Mesenchymal stem cell (in vitro differentiated cells and primary cell): ENCODE data around the gene ZBTB12.

ENCODE experiments used
- DNase-seq: peaks from one replicate; pipeline ENCODE4 v3.0.0-alpha.2; 2013
- H2AFZ ChIP-seq: one replicate; pipeline ENCODE4 v1.6.1; 2013; ENCODE audit warnings: low read depth, mild to moderate bottlenecking, control low read depth, inconsistent platforms, low read length, moderate library complexity
- H2AK5ac ChIP-seq: 2 replicates; pipeline ENCODE4 v1.6.1; 2013; ENCODE audit warnings: low read length, moderate library complexity, mild to moderate bottlenecking, inconsistent platforms; ENCODE audit not compliant: severe bottlenecking
- H2BK120ac ChIP-seq: one replicate; pipeline ENCODE4 v1.6.1; 2013; ENCODE audit warnings: low read depth, mild to moderate bottlenecking, inconsistent platforms, low read length, moderate library complexity
- H2BK12ac ChIP-seq, 2 experiments: one replicate each; pipeline ENCODE4 v1.6.1; 2013; ENCODE audit warnings: inconsistent platforms in 2 of 2, low read length in 2 of 2, mild to moderate bottlenecking in 2 of 2, moderate library complexity in 2 of 2, control low read depth in 1 of 2
- H2BK15ac ChIP-seq: one replicate; pipeline ENCODE4 v1.6.1; 2013; ENCODE audit warnings: mild to moderate bottlenecking, low read depth, inconsistent platforms; ENCODE audit not compliant: poor library complexity, severe bottlenecking
- H2BK5ac ChIP-seq: 2 replicates; pipeline ENCODE4 v1.6.1; 2013; ENCODE audit warnings: low read depth, mild to moderate bottlenecking, low read length, control low read depth, inconsistent platforms; ENCODE audit not compliant: poor library complexity, severe bottlenecking
- H3K14ac ChIP-seq, 2 experiments: one replicate each; pipeline ENCODE4 v1.6.1; 2013; ENCODE audit warnings: inconsistent platforms in 2 of 2, low read length in 2 of 2, control low read depth in 1 of 2, mild to moderate bottlenecking in 1 of 2, moderate library complexity in 1 of 2
- H3K18ac ChIP-seq, 2 experiments: one replicate each; pipeline ENCODE4 v1.6.1; 2013; ENCODE audit warnings: inconsistent platforms in 2 of 2, low read length in 2 of 2, control low read depth in 1 of 2, low read depth in 1 of 2, mild to moderate bottlenecking in 1 of 2
- H3K23ac ChIP-seq, 2 experiments: one replicate each; pipeline ENCODE4 v1.6.1; 2013; ENCODE audit warnings: inconsistent platforms in 2 of 2, low read length in 2 of 2, mild to moderate bottlenecking in 2 of 2, moderate library complexity in 2 of 2, control low read depth in 1 of 2
- H3K27ac ChIP-seq: 2 replicates; pipeline ENCODE4 v1.5.1; 2013; ENCODE audit warnings: mild to moderate bottlenecking, moderate library complexity, low read length, control low read depth, inconsistent platforms; ENCODE audit not compliant: poor library complexity, severe bottlenecking
- H3K27me3 ChIP-seq, 2 experiments: 2 replicates each; pipeline versions ENCODE4 v1.6.1 to v1.7.0; 2013; ENCODE audit warnings: low read length in 2 of 2, mild to moderate bottlenecking in 2 of 2, moderate library complexity in 2 of 2, control low read depth in 1 of 2, inconsistent platforms in 1 of 2; ENCODE audit not compliant: control insufficient read depth in 1 of 2, insufficient read depth in 1 of 2
- H3K36me3 ChIP-seq, 2 experiments: 2 replicates each; pipeline versions ENCODE4 v1.6.1 to v1.7.0; 2013; ENCODE audit warnings: low read length in 2 of 2, control low read depth in 1 of 2, inconsistent platforms in 1 of 2, low read depth in 1 of 2, mild to moderate bottlenecking in 1 of 2; ENCODE audit not compliant: insufficient read depth in 2 of 2, control insufficient read depth in 1 of 2
- H3K4ac ChIP-seq, 2 experiments: one replicate each; pipeline ENCODE4 v1.6.1; 2013; ENCODE audit warnings: inconsistent platforms in 2 of 2, low read length in 2 of 2, mild to moderate bottlenecking in 2 of 2, moderate library complexity in 2 of 2, control low read depth in 1 of 2, low read depth in 1 of 2
- H3K4me1 ChIP-seq: 2 replicates; pipeline ENCODE4 v1.6.1; 2013; ENCODE audit warnings: low read depth, low read length, control low read depth; ENCODE audit not compliant: control insufficient read depth, insufficient read depth
- H3K4me2 ChIP-seq: 2 replicates; pipeline ENCODE4 v1.6.1; 2013; ENCODE audit warnings: low read length, mild to moderate bottlenecking, inconsistent platforms; ENCODE audit not compliant: poor library complexity, severe bottlenecking
- H3K4me3 ChIP-seq, 2 experiments: 2 replicates each; pipeline versions ENCODE4 v1.5.1 to v1.7.0; 2013; ENCODE audit warnings: low read length in 2 of 2, mild to moderate bottlenecking in 2 of 2, control low read depth in 1 of 2, low read depth in 1 of 2; ENCODE audit not compliant: insufficient read depth in 1 of 2
- H3K79me1 ChIP-seq: replicated peaks from 2 replicates; pipeline ENCODE4 v1.6.1; 2013; ENCODE audit warnings: mild to moderate bottlenecking, control low read depth, low read length, inconsistent platforms; ENCODE audit not compliant: poor library complexity, severe bottlenecking
- H3K9ac ChIP-seq: 2 replicates; pipeline ENCODE4 v1.7.0; 2013; ENCODE audit warnings: mild to moderate bottlenecking, low read length, moderate library complexity
- H3K9me3 ChIP-seq: 2 replicates; pipeline ENCODE4 v1.7.0; 2013; ENCODE audit warnings: mild to moderate bottlenecking, low read length; ENCODE audit not compliant: control insufficient read depth
- H4K8ac ChIP-seq: one replicate; pipeline ENCODE4 v1.6.1; 2013; ENCODE audit warnings: inconsistent platforms, mild to moderate bottlenecking, low read length, moderate library complexity
- H4K91ac ChIP-seq: one replicate; pipeline ENCODE4 v1.6.1; 2013; ENCODE audit warnings: mild to moderate bottlenecking, low read length, inconsistent platforms
- WGBS: methylation state at CpG from one replicate; pipeline ENCODE4 v1.1.7; 2013; ENCODE audit warnings: mixed read lengths; 5-methylcytosine and 5-hydroxymethylcytosine counted together

The ZBTB12 gene

GRCh38 chr6:31948306-31948705 is 46.4 kb upstream of the ZBTB12 start:
- DNase-seq, result no peak
- Histone ChIP-seq H3K23ac (no peak overlapping the region), H3K36me3 (peaks cover 28 to 33% of the 10 kb centered on the region in 2 experiments), H2AFZ (no peak overlapping the region), H4K8ac (no peak overlapping the region), H2AK5ac (no peak overlapping the region), H3K27me3 (peaks cover 0 to 9% of the 10 kb centered on the region in 2 experiments), H3K4me1 (peaks cover 15% of the 10 kb centered on the region), H3K9ac (peak overlapping the region; percentile 5), H3K14ac (no peak overlapping the region), H3K27ac (no peak overlapping the region), H3K79me1 (no peaks in the 10 kb centered on the region), H3K4me3 (no peak overlapping the region), H2BK12ac (no peak overlapping the region), H3K4me2 (no peak overlapping the region), H2BK120ac (no peak overlapping the region), H4K91ac (no peak overlapping the region), H3K18ac (no peak overlapping the region), H2BK5ac (no peak overlapping the region), H3K4ac (no peak overlapping the region), H2BK15ac (no peak overlapping the region), H3K9me3 (no peaks in the 10 kb centered on the region)
- WGBS, result 89% methylated on average over 5 of the region's 5 CpGs

- WGBS, result 80% methylated on average over 4 of the region's 4 CpGs
- no peak overlapping the region for H2AK5ac ChIP-seq
- H3K14ac ChIP-seq, result no peak overlapping the region
- peaks cover 25 to 28% of the 10 kb centered on the region in 2 experiments for H3K36me3 ChIP-seq
- H3K9ac ChIP-seq, result no peak overlapping the region
- H3K18ac ChIP-seq, result no peak overlapping the region
- no peak overlapping the region for H4K91ac ChIP-seq
- no peaks in the 10 kb centered on the region for H3K79me1 ChIP-seq
- H2BK5ac ChIP-seq, result no peak overlapping the region
- H3K4me2 ChIP-seq, result no peak overlapping the region
- peaks cover 0 to 12% of the 10 kb centered on the region in 2 experiments for H3K27me3 ChIP-seq
- no peak overlapping the region for H2AFZ ChIP-seq
- no peak overlapping the region for H3K4me3 ChIP-seq
- H4K8ac ChIP-seq, result no peak overlapping the region
- no peak overlapping the region for H3K27ac ChIP-seq
- no peak overlapping the region for H2BK12ac ChIP-seq
- no peak overlapping the region for H2BK15ac ChIP-seq
- no peak overlapping the region for H3K4ac ChIP-seq
- no peak for DNase-seq
- no peaks in the 10 kb centered on the region for H3K9me3 ChIP-seq
- peaks cover 15% of the 10 kb centered on the region for H3K4me1 ChIP-seq
- no peak overlapping the region for H2BK120ac ChIP-seq
- H3K23ac ChIP-seq, result no peak overlapping the region
Observed at GRCh38 chr6:31947864-31948263, 46.0 kb upstream of the ZBTB12 start.

GRCh38 chr6:31947070-31947675 is 45.3 kb upstream of the ZBTB12 start:
- Histone ChIP-seq H2BK120ac (no peak overlapping the region), H2BK12ac (no peak overlapping the region), H3K4me3 (no peak overlapping the region), H4K91ac (no peak overlapping the region), H3K14ac (no peak overlapping the region), H3K36me3 (peaks cover 22 to 23% of the 10 kb centered on the region in 2 experiments), H2BK5ac (no peak overlapping the region), H3K9ac (no peak overlapping the region), H3K79me1 (no peaks in the 10 kb centered on the region), H4K8ac (no peak overlapping the region), H2BK15ac (no peak overlapping the region), H3K4me1 (peaks cover 15% of the 10 kb centered on the region), H3K4me2 (no peak overlapping the region), H2AK5ac (no peak overlapping the region), H3K18ac (no peak overlapping the region), H3K23ac (no peak overlapping the region), H3K4ac (no peak overlapping the region), H2AFZ (no peak overlapping the region), H3K27ac (no peak overlapping the region), H3K27me3 (peaks cover 0 to 19% of the 10 kb centered on the region in 2 experiments), H3K9me3 (no peaks in the 10 kb centered on the region)
- no peak for DNase-seq
- 92% methylated on average over 24 of the region's 24 CpGs for WGBS

- Histone ChIP-seq H3K18ac (no peak overlapping the region), H3K4me2 (no peak overlapping the region), H2BK120ac (no peak overlapping the region), H2AFZ (no peak overlapping the region), H3K9ac (peak overlapping the region; percentile 81), H3K4me3 (peak overlapping the region in 1 of 2 experiments; percentile 72), H3K23ac (no peak overlapping the region), H3K4ac (no peak overlapping the region), H2BK5ac (no peak overlapping the region), H3K79me1 (no peaks in the 10 kb centered on the region), H4K8ac (no peak overlapping the region), H2BK15ac (no peak overlapping the region), H3K27ac (no peak overlapping the region), H3K27me3 (peaks cover 0 to 19% of the 10 kb centered on the region in 2 experiments), H4K91ac (no peak overlapping the region), H3K36me3 (peaks cover 15% of the 10 kb centered on the region in 2 experiments), H3K14ac (no peak overlapping the region), H3K4me1 (peaks cover 15% of the 10 kb centered on the region), H2AK5ac (no peak overlapping the region), H3K9me3 (no peaks in the 10 kb centered on the region), H2BK12ac (no peak overlapping the region)
- no peak for DNase-seq
- WGBS, result 77% methylated on average over 11 of the region's 11 CpGs
Observed at GRCh38 chr6:31946370-31946885, 44.5 kb upstream of the ZBTB12 start.
